Stimulated activated CD4-positive, alpha-beta T cell treated with anti-CD3 and anti-CD28 coated beads, Interleukin-15, amount 100 ng/mL, for 24 hours (primary cell): ENCODE measurements around the gene SEMA3A.

Source experiments
- DNase-seq: peaks from one replicate; pipeline ENCODE4 v3.0.0-alpha.2; 2020

The SEMA3A gene

DNA sequence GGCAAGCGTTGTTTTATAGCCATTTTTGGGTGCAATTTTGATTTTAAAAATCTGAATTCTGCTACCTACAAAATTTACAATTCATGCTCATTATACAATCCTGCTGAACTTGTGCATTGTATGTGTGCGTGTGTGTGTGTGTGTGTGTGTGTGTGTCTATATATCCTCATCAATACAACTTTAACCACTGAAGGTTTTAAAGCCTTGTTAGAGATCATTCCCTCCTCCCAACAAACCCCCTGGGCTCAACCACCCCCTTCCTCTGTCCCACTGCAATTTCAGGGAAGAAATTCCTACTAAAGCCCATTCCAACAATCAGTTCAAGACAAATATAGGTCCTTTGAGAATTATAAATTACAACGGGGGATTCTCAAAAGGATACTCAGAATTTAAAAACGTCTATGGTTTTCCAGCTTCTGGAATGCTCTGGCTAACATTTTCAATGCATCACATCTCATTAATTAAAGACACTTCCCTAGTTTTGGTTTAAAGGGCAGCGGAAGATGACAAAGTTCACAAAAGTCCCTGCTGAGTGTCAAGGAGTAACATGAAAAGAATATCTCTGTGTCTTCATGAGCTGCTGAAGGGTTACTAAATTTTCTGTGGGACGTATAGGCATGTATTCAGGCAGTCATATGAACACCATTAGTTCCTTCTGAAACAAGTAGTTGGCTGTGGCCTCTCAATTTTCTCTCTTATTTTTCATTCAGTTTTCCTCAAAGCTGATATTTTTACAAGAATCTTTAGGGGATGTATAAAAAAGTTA is 889 bp upstream of the SEMA3A start:
- DNase-seq, result no peak

DNA sequence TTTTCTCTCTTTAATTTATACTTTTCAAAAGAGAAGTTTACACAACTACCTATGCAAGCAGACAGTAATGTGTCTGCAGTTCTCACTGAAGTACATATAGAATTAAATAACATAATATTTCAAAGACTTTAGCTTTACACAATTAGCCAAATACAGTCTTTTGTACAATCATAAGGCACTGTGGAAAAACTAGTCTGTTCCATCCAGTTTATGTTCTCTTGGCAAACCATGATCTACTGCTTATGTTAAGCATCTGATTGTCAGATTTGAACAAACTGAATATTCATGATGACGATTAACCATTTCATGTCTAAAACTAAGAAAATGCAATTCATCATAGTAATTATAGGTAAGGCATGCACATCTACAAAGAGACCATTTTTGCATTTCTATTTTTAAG is 842 bp downstream of the SEMA3A start:
- no peak for DNase-seq

DNA sequence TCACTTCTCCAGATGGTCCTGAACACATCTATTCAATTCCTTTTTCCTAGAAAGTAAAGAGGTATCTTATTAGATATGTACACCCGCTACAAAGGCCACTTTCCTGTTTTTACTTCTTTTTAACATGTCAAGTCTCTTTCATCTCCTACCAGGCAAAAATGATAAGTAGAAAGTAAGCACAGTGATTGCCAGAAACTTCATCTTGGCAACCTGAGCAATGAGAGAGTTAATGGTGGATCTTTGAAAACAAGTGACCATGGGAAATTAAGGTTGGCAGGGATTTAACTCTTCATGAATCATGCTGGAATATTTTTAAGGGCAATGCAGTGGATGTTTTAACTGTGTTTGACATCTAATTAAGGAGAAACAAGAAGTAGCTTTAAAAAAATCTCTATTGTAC is 2.7 kb downstream of the SEMA3A start:
- DNase-seq, result no peak

DNA sequence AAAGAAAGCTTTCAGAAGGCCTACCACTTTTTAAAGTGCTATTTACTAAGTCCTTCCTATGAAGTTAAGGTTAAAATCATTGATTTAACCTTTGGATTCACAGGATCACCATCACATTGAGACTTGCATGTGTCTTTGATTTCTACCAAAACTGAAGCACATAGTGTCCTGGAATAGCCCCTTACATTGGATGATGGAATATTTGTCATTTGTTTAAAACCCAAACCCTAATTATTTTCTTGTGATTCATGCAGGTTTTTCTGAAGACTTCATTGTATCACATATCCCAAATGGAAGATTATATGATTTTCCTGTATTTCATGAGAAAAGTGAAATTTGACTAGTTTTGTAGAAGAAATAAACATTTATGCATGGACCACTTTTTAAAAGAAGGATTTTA is 3.3 kb downstream of the SEMA3A start:
- DNase-seq, result no peak

DNA sequence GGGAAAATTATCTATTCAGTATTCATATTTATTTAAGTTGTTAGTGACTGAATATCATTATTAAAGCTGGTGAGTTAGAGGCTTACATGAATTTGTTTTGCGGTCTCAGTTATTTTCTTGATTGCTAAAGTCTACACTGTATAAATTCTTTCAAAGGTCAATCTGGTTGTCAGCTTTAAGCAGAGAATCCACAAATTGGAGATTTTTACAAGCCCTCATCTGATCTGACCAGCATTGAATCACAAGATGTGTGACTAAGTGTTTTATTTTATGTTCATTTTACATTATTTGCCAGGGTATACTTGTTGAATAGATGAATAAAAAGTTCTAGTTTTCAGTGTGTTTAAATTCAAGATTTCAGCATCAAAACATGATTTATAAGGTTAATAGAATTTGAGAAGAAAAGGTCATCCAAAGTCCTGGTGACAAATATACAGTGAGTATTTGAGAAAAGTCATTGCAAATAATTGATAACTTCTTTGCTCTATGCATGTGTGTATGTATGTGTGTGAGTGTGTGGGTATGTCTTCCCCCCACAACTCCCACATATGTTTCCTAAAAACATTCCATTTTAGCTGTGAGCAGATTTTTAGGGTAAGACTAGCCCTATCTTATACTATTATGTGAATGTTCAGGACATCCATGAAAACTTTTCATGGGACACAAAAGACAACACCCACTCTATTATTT is 4.4 kb downstream of the SEMA3A start:
- no peak for DNase-seq

DNA sequence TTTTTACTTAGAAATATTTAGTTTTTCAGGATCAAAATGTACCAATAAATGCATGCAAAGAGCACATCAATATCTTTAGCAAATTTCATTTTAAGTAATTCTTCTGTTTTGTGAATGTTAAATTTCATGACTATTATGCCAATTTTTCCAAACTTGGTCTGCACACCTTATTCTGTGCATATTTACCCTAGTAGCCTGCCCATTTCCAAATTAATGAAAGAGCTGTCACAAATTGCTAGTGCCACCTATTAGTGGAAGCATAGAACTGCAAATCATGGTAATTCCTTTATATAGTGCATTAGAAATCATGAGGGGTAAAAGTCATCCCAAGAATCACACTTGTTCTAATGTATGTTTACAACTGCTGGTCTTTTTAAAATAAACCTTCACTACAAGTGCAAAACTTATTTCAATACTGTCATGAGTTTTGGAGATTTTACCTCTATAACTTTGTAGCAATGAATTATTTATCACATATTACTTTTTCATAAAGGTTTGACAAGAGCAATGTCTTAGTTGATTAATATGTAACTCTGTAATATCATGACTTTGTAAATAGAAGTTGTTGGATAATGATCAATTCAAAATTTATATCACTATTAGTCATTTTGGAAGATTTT is 5.7 kb downstream of the SEMA3A start:
- DNase-seq, result no peak

DNA sequence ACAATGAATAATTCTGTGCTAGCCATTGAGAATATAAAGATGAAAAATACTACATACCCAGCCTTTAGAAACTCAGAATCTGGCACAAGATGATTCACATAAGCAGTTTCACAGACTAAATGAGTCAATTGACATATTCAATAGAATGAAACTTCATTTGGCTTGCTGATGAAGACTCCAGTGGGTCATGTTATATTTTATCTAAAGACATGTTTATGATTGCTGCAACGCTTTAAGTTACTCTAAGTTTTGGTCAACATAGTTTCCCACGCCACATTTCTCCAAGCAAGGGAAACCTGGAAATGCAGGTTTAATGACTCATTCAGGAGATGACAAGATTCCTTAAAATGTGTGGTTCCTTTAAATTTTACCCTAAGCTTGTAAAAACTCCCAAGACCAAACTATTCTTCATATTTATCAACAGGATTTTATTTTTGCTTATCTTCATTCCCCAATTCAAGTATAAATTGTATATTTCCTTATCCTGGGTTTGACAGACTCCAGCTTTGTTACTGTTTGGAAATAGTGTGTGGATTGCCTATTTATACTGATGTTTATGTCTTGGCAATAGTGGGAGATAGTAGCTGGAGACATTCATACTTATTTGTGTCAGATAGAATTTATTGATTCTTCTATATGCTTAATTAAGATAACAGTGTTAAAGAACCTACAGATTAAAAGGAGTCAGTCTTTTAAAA is 6.6 kb downstream of the SEMA3A start:
- DNase-seq, result no peak

DNA sequence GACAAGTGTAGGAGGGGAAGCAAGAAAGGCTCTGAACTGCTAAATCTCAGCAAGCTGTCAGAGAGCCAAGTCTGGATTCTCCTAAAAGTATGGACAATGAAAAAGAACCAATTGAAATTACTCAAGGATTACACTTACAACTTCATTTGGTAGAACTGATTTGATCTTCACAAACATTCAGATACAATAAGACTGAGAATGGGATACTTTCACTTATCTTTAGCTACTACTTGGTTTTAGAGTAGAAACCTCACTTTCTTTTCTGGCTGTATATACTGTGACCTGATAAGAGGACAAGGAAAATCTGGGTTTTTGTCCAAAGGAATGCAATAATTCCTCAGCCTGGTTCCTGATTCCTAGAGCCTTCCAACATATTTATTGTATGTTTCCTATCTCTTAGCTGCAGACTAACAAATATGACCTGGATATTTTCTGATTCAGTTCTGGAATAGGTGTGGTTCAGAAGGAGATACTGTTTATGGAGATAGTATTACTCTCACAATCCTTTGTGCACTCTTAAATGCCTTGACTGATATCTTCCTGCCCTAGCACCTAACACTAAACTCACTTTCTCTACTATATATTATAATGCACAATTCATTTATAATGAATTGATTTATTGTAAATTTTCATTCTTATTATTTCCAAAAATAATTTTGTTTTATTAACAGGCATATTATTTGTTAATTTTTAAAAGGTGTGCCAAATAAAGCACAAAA is 7.3 kb downstream of the SEMA3A start:
- no peak for DNase-seq

DNA sequence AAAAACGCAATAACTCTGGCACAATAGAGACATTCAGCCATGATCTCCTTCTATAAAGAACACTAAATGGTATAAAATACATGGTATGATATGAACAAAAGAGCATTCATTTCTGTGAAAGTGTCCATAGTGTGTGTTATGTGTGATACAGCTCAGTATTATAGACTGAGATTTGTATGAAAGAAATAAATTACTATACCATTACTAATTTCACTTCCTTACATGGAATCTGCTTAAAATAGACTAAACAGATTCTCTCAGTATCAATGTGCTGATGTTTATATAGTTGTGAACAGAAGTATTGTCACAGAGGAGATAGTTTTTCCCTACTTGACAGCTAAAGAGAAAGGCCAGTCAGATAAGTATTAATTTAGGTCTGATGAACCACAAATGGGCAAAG is 10.8 kb downstream of the SEMA3A start:
- no peak for DNase-seq

DNA sequence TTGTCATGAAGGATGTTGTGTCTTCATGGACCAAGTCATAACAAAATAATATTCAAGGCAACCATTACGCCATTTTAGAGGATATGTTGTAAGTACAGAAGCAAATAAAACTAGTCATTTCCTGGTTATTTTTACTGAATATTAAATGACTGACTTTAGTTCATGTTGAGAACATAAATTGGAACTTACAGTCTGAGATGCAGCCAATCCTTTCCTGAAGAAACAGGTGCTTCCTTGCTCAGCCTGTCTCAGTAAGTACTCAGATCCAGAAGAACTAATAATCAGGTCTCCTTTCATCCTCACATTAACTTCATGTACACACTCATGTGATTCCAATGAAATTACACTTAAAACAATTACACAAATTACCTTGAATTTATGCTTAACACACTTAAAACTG is 12.3 kb downstream of the SEMA3A start:
- DNase-seq, result no peak

DNA sequence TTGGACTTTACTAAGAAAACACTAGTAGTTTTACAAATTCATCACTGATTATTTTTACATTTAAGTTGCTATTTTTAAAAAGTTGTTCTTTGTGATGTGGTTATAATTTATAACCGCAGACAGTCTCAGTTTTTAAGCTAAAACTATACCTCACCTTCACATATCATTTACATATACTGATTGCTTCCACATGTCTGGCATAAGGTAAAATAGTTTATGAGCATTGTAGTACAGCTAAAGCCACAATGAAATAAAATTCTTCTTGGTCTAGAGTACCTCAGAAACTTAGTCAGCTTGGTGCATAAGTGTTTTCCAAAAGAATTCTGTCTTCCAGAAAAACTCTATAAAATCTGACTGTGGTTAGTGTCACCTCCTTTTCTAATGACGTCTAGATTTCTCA is 13.0 kb downstream of the SEMA3A start:
- no peak for DNase-seq

DNA sequence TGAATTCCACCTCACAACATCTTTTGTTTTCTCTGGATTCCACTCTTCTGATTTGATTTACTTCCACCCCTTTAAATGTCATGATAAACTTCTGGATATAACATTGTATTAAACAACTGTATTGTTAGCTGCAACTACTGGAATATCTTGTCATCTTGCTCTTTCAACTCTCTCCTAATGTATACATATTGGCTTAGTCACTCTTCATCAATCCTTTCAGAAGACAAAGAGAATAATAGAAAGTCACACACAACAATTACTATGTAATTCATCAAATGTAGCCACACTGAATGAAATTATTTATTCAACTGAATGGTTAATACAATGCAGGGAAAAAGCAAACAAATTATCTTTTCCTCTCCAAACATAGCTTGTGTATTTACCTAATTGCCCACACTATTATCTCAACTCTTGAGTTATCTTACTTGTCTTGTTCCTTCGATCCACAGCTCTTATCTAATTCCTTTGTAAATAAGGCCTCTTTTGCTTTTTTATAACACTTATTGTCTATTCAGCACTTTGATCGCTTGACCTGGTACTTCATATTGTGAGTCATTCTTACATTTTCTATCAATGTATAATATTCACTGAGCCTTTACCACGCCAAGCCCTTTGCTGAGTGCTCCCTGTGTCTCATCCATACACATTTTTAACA is 16.7 kb downstream of the SEMA3A start:
- DNase-seq, result no peak

DNA sequence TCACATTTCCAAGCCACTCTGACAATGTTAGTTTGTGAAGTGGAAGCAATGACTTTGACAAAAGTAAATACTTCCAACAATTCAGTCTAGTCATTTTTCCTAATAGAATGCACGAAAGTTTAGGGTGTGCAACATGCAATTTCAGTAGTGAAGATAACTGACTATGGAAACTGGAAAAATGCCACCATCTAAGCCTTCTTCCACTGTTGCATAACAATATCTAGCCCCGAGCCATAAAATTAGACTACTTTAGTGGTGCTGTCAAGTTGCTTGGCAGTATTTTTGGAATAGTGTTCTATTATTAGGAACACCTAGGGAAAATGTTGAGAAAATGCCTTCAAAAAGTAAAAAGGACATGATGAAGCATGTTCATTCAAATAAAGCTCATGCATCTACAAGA is 17.9 kb downstream of the SEMA3A start:
- DNase-seq, result no peak

DNA sequence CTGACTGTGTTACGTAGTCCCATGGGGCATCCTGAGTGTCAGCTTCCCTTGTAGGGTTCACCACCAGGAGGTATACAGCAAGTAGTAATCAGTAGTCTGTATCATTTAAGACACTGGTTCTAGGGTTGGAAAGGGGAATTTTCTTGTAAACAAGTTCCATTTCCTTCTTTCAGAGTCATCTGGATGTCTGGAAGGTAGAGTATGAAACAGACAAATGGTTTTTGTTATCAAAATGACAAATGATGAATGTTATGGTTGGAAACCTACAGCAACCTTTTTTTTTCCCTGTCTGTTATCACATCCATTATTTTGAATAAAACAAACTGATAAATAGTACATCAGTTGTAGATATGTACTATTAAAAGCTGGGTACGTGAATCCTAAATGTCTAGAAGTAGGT is 19.1 kb downstream of the SEMA3A start:
- no peak for DNase-seq

DNA sequence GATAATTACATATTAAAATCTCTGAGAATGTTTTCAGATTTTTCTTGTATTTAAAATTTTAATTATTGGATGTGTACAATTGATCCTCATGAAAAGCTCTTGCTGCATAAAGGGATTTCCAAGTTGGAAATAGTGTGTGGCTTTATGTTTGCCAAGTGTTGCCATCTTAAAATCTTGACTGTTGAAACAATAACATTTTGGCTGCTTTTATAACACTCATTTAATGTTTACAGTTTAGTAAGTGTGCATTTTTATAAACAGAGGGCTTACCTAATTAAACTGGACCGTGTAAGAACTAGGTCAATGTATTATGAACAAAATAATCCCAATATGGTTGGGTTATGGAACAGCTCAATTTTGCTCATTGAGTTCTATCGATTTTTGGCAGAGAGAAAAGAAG is 23.9 kb downstream of the SEMA3A start:
- no peak for DNase-seq

DNA sequence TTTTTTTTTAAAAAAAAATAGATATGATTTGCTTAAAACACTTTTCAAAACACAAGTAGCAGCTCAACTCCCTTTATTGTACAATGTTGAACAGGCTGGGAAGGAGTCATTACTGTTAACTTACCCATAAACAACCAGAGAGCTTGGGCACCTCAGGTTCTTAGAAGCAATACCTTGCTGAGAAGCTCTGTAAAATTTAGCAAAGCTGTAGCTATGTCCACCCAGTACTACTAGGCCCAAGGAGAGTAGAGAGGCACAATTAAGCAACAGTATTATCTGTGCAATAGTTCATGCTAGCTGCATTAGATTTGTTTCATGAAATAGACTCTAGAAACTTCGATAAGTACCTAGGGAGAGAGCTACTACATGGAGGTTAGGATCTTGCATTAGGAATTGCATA is 32.0 kb downstream of the SEMA3A start:
- DNase-seq, result no peak

DNA sequence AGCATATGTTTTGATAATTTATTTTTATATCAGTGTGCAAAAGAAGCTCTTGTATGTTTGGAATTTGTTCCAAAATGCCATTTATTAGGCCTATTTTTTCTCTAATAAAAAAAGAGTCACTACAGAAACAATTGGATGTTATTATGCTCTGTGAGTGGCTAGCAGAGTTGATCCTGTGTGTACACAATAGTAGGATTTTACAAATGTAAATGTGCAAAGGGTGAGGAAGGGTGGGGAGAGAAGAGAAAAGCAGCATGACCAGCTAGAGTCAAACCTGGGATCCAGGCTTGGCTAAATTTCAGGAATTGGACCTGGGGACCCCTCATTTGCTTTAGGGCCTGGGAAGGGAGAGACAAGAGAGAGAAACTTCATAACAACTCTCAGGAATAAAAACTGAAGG is 32.5 kb downstream of the SEMA3A start:
- no peak for DNase-seq

DNA sequence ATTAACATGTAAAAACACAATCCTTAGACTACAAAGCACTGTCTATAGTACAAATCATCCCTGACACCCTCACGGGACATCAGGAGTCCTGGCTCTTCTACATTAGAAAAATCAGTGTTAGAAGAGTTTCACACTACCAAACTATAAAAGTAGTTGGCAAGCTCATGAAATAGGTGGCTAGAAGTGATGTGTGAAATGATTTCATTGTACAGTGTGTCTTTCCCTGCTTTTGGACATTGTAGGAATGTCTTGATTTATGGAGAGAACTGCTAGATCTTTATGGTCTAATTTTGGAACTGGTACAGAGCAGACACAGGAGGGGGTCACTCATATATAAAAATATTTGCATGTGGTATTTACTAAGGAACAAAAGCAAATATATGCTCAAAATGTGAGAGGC is 33.2 kb downstream of the SEMA3A start:
- no peak for DNase-seq

DNA sequence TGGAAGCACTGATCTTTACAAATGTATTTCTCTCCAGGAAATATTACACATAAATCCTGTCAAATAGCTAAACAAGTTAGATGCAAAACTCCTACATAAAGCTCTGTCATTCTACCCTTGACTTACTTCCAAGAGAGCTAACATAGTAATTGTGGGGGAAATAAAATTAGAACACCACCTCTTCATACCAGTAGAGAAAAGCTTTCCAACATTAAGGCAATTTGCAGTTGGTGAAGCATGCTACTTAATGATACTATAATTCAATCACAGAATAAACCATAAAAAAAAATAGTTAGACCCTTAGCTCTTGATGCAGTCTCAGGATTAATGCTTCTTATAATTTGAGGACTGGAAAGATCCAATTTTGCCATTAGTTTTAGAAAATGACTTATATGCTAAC is 35.2 kb downstream of the SEMA3A start:
- no peak for DNase-seq

DNA sequence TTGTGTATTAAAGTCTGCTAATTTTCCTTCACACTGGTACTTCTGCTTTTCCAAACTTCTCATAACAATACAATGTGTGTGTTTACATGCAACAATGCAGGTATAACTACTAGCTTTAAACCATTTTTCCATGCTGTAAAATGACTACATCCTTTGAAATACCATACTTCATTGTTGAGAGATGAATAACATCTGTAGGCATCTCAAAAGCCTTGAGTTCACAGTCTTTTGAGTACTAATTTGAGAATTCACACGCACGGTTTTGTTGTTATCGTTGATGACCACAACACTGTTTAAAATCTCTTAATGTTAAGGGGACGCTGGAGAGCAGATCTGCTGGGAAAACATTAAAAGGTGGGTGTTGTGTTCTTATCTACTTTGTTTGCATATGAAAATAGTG is 37.4 kb downstream of the SEMA3A start:
- no peak for DNase-seq

DNA sequence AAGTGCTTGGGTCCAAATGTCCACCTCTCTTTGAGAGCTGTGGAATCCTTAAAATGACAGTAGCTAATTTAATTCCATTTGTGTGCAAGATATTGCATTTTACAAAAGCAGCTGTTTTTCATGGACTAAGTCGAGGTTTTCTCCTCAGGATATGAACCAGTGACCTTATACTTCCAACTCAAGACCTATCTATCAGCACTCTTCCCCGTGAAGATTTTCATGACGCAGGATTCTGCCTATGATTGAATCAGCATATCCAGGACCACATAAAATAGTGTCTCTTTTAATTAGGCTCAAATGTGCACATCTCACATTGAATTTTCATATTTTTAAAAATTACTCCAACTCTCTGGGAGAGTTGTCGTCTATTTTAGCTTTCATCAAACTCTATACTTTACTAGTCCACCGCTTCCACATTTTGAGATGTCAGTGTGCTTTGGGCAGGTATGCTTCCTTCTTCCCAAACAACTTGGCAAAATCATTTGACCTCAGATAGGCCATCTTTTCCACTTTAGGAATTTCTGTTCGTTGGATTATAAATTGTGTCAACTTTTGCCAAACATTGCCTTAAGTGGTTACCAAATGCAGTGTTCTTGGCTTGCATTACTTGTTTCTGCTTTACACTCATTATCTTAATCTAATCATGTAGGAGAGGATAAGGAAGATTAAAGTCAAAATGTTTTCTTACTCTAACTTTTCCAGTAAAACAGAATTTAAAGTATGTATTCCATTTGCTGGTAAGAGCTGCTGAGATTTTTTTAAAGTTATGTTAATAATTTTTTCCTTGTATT is 39.4 kb downstream of the SEMA3A start:
- DNase-seq, result no peak

DNA sequence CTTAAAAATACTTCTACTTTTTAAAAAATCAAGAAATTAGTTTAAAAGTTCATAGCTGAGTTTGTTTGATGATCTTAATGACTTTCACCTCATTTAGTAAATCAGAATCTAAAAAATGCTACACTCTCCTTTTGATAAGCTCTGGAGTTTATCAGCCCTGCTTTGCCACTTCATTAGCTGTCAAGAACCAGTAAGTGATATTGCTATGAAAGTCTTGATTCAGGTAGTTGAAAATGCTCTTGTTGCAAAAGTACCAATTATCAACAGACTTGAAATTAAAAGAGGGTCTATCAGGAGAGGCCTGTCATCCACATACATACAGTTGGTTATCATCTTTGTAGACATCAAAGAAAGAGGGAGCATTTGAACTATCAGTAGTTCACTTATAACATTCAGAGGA is 41.6 kb downstream of the SEMA3A start:
- DNase-seq, result no peak
